PFSK-1 (cell line): Measurements from ENCODE around the gene WIPF3.

Source experiments
- FOXP2 ChIP-seq: optimal IDR thresholded peaks from 2 replicates; pipeline ENCODE3; 2011; ENCODE audit warnings: borderline replicate concordance, control low read depth, inconsistent platforms; ENCODE audit not compliant: insufficient read depth; ENCODE audit errors: extremely low read length, extremely low read depth
- REST ChIP-seq, 2 experiments: IDR thresholded peaks; 2 replicates each; pipeline versions ENCODE4 v1.6.1 to v1.8.0; 2011 to 2012; ENCODE audit warnings: low read depth in 2 of 2, low read length in 2 of 2, control low read depth in 1 of 2, inconsistent platforms in 1 of 2, mild to moderate bottlenecking in 1 of 2, moderate library complexity in 1 of 2; ENCODE audit not compliant: insufficient read depth in 1 of 2
- TAF1 ChIP-seq: IDR thresholded peaks from 2 replicates; pipeline ENCODE4 v1.6.1; 2012; ENCODE audit warnings: low read length, control low read depth, borderline replicate concordance; ENCODE audit not compliant: insufficient read depth

GRCh38 chr7:29843093-29843492 is 36.8 kb downstream of the WIPF3 start:
- TF ChIP-seq TAF1 (no peak), REST (IDR thresholded peaks at IDR 0.05; ENCODE audit: insufficient read depth in 1 of 2, low read depth in 2 of 2, low read length in 2 of 2) (no peak), FOXP2 (no peak)
